Measurements from ENCODE around the gene FHIP2A.
"Not testable (repeated sequence)": the region's sequence is repeated elsewhere in the genome, so short reads cannot be mapped to it uniquely, and the experiment has no call there.

Gene FHIP2A

DNA sequence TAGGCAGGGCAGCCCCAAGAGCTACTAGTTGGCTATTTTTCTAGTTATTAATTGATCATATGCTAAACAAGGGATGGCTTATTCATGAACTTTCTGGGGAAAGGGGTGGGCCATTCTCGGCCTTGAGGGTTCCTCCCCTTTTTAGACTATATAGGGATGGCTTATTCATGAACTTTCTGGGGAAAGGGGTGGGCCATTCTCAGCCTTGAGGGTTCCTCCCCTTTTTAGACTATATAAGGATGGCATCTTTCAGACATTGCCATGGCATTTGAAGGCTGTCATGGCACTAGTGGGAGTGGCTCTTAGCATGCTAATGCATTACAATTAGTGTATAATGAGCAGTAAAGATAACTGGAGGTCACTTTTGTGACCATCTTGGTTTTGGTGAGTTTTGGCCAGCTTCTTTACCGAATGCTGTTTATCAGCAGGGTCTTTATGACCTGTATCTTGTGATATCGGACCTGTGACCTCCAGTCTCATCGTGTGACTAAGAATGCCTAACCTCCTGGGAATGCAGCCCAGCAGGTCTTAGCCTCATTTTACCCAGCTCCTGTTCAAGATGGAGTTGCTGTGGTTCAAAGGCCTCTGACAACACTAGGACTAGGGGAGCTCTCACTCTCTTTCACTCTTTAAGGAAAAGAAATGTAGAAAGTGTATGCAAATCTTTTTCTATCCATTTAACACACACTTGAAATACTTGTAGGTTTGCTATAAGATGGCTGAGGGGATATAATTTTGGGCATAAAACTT lies 7.8 kb downstream of the FHIP2A start:
- TF ChIP-seq CTCF (IDR thresholded peaks at IDR 0.05; ENCODE audit: control insufficient read depth, extremely low read depth, insufficient read depth), result no peak
- DNase-seq (ENCODE audit: low read depth), result no peak
- no peak overlapping the region for H3K4me3 ChIP-seq (ENCODE audit: low read depth, low read length)

GRCh38 chr10:114831186-114831867 lies 9.7 kb downstream of the FHIP2A start:
- no peak for DNase-seq (ENCODE audit: low read depth)
- no peak overlapping the region for H3K4me3 ChIP-seq (ENCODE audit: low read depth, low read length)
- no peak for TF ChIP-seq CTCF (IDR thresholded peaks at IDR 0.05; ENCODE audit: control insufficient read depth, extremely low read depth, insufficient read depth)

- no peak for TF ChIP-seq CTCF (IDR thresholded peaks at IDR 0.05; ENCODE audit: control insufficient read depth, extremely low read depth, insufficient read depth)
Measured at GRCh38 chr10:114837690-114838089, 16.1 kb downstream of the FHIP2A start.

DNA sequence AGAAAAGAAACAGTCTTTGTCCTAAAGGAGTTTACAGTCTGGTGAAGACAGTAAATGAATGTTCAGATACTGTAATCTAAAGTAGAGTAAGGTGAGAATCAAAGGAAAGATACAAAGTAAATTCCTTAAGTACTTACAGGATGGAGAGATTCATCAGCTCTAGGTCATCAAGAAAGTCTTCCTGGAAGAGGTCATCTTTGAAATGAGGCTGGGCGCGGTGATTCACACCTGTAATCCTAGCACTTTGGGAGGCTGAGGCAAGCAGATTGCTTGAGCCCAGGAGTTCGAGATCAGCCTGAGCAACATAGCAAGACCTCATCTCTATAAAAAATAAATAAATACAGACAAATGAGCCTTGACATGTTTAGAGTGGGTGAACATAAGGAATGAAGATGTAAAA lies 18.3 kb downstream of the FHIP2A start:
- DNase-seq (ENCODE audit: low read depth), result no peak
- H3K4me3 ChIP-seq (ENCODE audit: low read depth, low read length), result no peak overlapping the region
- no peak for TF ChIP-seq CTCF (IDR thresholded peaks at IDR 0.05; ENCODE audit: control insufficient read depth, extremely low read depth, insufficient read depth)

More at GRCh38 chr10:114837690-114838089, 16.1 kb downstream of the FHIP2A start:
- H3K4me3 ChIP-seq (ENCODE audit: low read depth, low read length), result no peak overlapping the region
- no peak for DNase-seq (ENCODE audit: low read depth)

DNA sequence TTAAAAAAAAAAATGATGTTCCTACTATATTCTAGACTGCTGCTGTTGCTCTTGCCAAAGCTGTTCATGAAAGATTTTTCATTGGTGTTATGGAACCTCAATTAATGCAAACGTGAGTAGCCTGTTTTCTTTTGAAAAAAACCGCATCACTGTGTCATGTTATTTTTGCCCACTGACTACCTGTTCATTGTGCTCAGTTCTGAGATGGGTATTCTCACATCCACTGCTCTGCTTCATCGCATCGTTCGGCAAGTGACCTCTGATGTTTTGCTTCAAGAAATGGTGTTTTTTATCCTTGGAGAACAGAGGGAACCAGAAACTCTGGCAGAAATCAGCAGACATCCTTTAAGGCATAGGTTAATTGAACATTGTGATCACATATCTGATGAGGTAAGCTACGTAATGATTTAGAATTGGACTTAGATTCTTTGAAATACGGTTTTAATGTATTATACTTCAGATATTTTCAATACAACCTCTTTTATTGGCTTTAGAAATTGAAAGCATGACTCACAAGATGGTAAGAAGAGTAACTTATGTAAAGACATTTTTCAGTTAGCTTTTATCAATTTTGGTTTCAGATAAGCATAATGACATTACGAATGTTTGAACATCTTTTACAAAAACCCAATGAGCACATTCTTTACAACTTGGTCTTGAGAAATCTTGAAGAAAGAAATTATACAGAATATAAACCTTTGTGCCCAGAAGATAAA lies 24.6 kb downstream of the FHIP2A start:
- H3K4me3 ChIP-seq (ENCODE audit: low read depth, low read length), result no peak overlapping the region
- DNase-seq (ENCODE audit: low read depth), result no peak
- no peak for TF ChIP-seq CTCF (IDR thresholded peaks at IDR 0.05; ENCODE audit: control insufficient read depth, extremely low read depth, insufficient read depth)

GRCh38 chr10:114847517-114847916 lies 25.9 kb downstream of the FHIP2A start:
- DNase-seq (ENCODE audit: low read depth); H3K4me3 ChIP-seq (ENCODE audit: low read depth, low read length): not testable (repeated sequence)

GRCh38 chr10:114849674-114850073 lies 28.1 kb downstream of the FHIP2A start:
- no peak for DNase-seq (ENCODE audit: low read depth)
- H3K4me3 ChIP-seq (ENCODE audit: low read depth, low read length), result no peak overlapping the region
- TF ChIP-seq CTCF (IDR thresholded peaks at IDR 0.05; ENCODE audit: control insufficient read depth, extremely low read depth, insufficient read depth), result no peak
